Gastroesophageal sphincter (tissue), 3 donors: ENCODE results near the gene GPR15.

Experiments
- EP300 ChIP-seq: sonication (generic); formaldehyde crosslinking; IDR thresholded peaks from one replicate; pipeline ENCODE4 v1.6.1; 2017; ENCODE audit warnings: antibody characterized with exemption, mild to moderate bottlenecking
- POLR2A ChIP-seq, 2 donors: fragments of 450-650 bp; IDR thresholded peaks; one replicate each; pipeline ENCODE4 v1.6.1; 2017; ENCODE audit warnings: antibody characterized with exemption in 2 of 2, mild to moderate bottlenecking in 2 of 2, moderate library complexity in 1 of 2
- TF ChIP-seq, protein P1 (sequence below), 4 experiments: fragments of 200-600 bp in 2 of 4; fragments of 450-650 bp in 2 of 4; sonication (generic) in 1 of 4; IDR thresholded peaks; one replicate each; pipeline ENCODE4 v1.5.1; 2017 to 2019; ENCODE audit warnings: antibody characterized with exemption in 4 of 4, mild to moderate bottlenecking in 2 of 4, moderate library complexity in 2 of 4

DNA sequence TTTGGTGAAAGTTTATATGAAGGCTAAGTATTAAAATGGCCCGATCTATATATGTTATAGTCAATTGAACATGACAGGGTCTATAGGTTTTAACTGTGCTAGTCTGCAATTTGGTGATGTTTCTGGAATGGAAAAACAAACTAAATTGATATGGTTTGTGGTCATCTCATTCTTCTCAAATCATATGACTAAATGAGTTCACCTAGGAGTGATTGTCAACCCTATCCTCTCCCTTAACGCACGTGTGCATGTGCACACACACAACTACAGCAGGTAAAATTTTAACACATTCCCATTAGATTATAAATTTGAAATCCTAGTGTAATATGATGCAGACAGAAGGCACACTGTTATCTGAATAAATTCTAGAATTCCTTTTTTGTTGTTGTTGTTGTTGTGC is 18.0 kb upstream of the GPR15 start:
- TF ChIP-seq, protein P1, sequence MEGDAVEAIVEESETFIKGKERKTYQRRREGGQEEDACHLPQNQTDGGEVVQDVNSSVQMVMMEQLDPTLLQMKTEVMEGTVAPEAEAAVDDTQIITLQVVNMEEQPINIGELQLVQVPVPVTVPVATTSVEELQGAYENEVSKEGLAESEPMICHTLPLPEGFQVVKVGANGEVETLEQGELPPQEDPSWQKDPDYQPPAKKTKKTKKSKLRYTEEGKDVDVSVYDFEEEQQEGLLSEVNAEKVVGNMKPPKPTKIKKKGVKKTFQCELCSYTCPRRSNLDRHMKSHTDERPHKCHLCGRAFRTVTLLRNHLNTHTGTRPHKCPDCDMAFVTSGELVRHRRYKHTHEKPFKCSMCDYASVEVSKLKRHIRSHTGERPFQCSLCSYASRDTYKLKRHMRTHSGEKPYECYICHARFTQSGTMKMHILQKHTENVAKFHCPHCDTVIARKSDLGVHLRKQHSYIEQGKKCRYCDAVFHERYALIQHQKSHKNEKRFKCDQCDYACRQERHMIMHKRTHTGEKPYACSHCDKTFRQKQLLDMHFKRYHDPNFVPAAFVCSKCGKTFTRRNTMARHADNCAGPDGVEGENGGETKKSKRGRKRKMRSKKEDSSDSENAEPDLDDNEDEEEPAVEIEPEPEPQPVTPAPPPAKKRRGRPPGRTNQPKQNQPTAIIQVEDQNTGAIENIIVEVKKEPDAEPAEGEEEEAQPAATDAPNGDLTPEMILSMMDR (IDR thresholded peaks at IDR 0.05): no peak
- TF ChIP-seq EP300 (no peak), POLR2A (IDR thresholded peaks at IDR 0.05) (no peak)
